ENCODE measurements around the gene DNTT.

GRCh38 chr10:96367470-96367869, 63.2 kb downstream of the DNTT start:
- TF ChIP-seq CTCF (IDR thresholded peaks at IDR 0.05; ENCODE audit: low read depth, low read length) (no peak), POLR2A (IDR thresholded peaks at IDR 0.05; ENCODE audit: extremely low read depth, insufficient read length) (no peak), MYC (IDR thresholded peaks at IDR 0.05; ENCODE audit: low read depth, low read length) (no peak), MAX (IDR thresholded peaks at IDR 0.05; ENCODE audit: low read depth, low read length) (no peak)

Measured in NB4 (cell line).